Measurements from ENCODE around the gene IGFBP5. TPM values are rescaled to one million over a fixed set of nuclear protein-coding genes. Genes with fewer than 3 reads are reported as not detected.

Gene IGFBP5
- polyA plus RNA-seq, 1 of the 3 experiments (the other 2 are of a cell fraction), result 323 TPM

- 100% methylated on average over 5 of the region's 6 CpGs for WGBS (ENCODE audit: low lambda C conversion rate)
- ChIA-PET CTCF (interaction anchor here (0.6 to 24.7 kb wide), 3 partner anchors 138 to 1146 kb away, joined by 3 to 614 read pairs (median 5); no protein-coding TSS in a partner anchor), POLR2A (interaction anchor here (0.9 kb wide), 1 partner anchor 16 kb away, joined by 3 read pairs; no protein-coding TSS in a partner anchor)
- Histone ChIP-seq H4K20me1 (ENCODE audit: insufficient read depth) (0 out of 2 replicates have a peak, but pooled peaks cover 7% of the 10 kb centered on the region), H3K36me3 (replicated peaks in 1 of 2; ENCODE audit: control insufficient read depth in 1 of 2, insufficient read depth in 2 of 2, low read length in 1 of 2) (peaks cover 14 to 53% of the 10 kb centered on the region in 2 experiments), H3K9ac (no peak overlapping the region), H3K4me2 (no peak overlapping the region), H3K27ac (ENCODE audit: low read depth in 2 of 2, low read length in 1 of 2) (no peak overlapping the region), H3K9me3 (no peaks in the 10 kb centered on the region), H3K4me1 (ENCODE audit: control insufficient read depth in 1 of 2, insufficient read depth in 2 of 2, low read depth in 1 of 2, low read length in 1 of 2) (peaks cover 5 to 22% of the 10 kb centered on the region in 2 experiments), H3K27me3 (ENCODE audit: insufficient read depth) (no peaks in the 10 kb centered on the region), H3K4me3 (ENCODE audit: low read depth in 2 of 2, low read length in 1 of 2) (no peak overlapping the region), H3K79me2 (ENCODE audit: insufficient read depth) (peaks cover 35% of the 10 kb centered on the region; the same call in 1 of the 2 replicates), H3K9me2 (no peaks in the 10 kb centered on the region), H3F3A (replicated peaks; ENCODE audit: insufficient read depth) (no peaks in the 10 kb centered on the region), H2AFZ (ENCODE audit: low read depth) (no peak overlapping the region)
- TF ChIP-seq FOSL2 (IDR thresholded peaks at IDR 0.05; ENCODE audit: borderline replicate concordance, low read depth) (no peak), NRF1 (IDR thresholded peaks at IDR 0.05; ENCODE audit: low read depth, low read length) (no peak), EP300 (IDR thresholded peaks at IDR 0.05; ENCODE audit: borderline replicate concordance in 1 of 2, low read depth in 1 of 2, low read length in 1 of 2) (no peak), TEAD4 (IDR thresholded peaks at IDR 0.05; ENCODE audit: borderline replicate concordance, insufficient read depth) (no peak), RXRA (IDR thresholded peaks at IDR 0.05; ENCODE audit: borderline replicate concordance, low read depth) (no peak)
- DNase-seq, result no peak
These were observed 36.1 kb downstream of the IGFBP5 start for GRCh38 chr2:216659276-216659675.

GRCh38 chr2:216658757-216659156 lies 36.6 kb downstream of the IGFBP5 start:
- Histone ChIP-seq H3K9me2 (no peaks in the 10 kb centered on the region), H3K27ac (ENCODE audit: low read depth in 2 of 2, low read length in 1 of 2) (no peak overlapping the region), H3K4me2 (no peak overlapping the region), H3K4me3 (ENCODE audit: low read depth in 2 of 2, low read length in 1 of 2) (no peak overlapping the region), H4K20me1 (ENCODE audit: insufficient read depth) (peaks cover 8% of the 10 kb centered on the region; the same call in 1 of the 2 replicates), H3K9ac (no peak overlapping the region), H3K27me3 (ENCODE audit: insufficient read depth) (no peaks in the 10 kb centered on the region), H2AFZ (ENCODE audit: low read depth) (no peak overlapping the region), H3K9me3 (no peaks in the 10 kb centered on the region), H3K79me2 (ENCODE audit: insufficient read depth) (peaks cover 40% of the 10 kb centered on the region; the same call in 1 of the 2 replicates), H3F3A (replicated peaks; ENCODE audit: insufficient read depth) (no peaks in the 10 kb centered on the region), H3K36me3 (replicated peaks in 1 of 2; ENCODE audit: control insufficient read depth in 1 of 2, insufficient read depth in 2 of 2, low read length in 1 of 2) (peaks cover 14 to 48% of the 10 kb centered on the region in 2 experiments), H3K4me1 (ENCODE audit: control insufficient read depth in 1 of 2, insufficient read depth in 2 of 2, low read depth in 1 of 2, low read length in 1 of 2) (peaks cover 9 to 22% of the 10 kb centered on the region in 2 experiments)
- ChIA-PET POLR2A (no interaction called here), CTCF (interaction anchor here (0.6 to 24.7 kb wide), 4 partner anchors 7 to 1145 kb away, joined by 3 to 614 read pairs (median 42); partner anchors contain the start of gene IGFBP2)
- WGBS (ENCODE audit: low lambda C conversion rate), result 96% methylated on average over 6 of the region's 6 CpGs
- TF ChIP-seq MEF2A (IDR thresholded peaks at IDR 0.05; ENCODE audit: borderline replicate concordance, low read depth), result no peak
- TF ChIP-seq REST (IDR thresholded peaks at IDR 0.05; ENCODE audit: low read depth, low read length), result no peak
- no peak for TF ChIP-seq MAX (IDR thresholded peaks at IDR 0.05; ENCODE audit: low read depth)
- no peak for TF ChIP-seq EZH2phosphoT487 (IDR thresholded peaks at IDR 0.05; ENCODE audit: borderline replicate concordance, low read depth)
- no peak for TF ChIP-seq POLR2AphosphoS5 (IDR thresholded peaks at IDR 0.05; ENCODE audit: low read depth, low read length)
- TF ChIP-seq PBX3 (IDR thresholded peaks at IDR 0.05), result no peak
- no peak for TF ChIP-seq FOXJ3 (CRISPR knock-in tag; IDR thresholded peaks at IDR 0.05)
- no peak for TF ChIP-seq GABPA (IDR thresholded peaks at IDR 0.05; ENCODE audit: low read depth)
- TF ChIP-seq FOSL2 (IDR thresholded peaks at IDR 0.05; ENCODE audit: borderline replicate concordance, low read depth), result no peak
- TF ChIP-seq RXRA (IDR thresholded peaks at IDR 0.05; ENCODE audit: borderline replicate concordance, low read depth), result no peak
- no peak for TF ChIP-seq CHD2 (IDR thresholded peaks at IDR 0.05; ENCODE audit: low read length, partially characterized antibody)
- no peak for TF ChIP-seq USF2 (IDR thresholded peaks at IDR 0.05; ENCODE audit: borderline replicate concordance, low read depth, low read length)
- no peak for TF ChIP-seq EP300 (IDR thresholded peaks at IDR 0.05; ENCODE audit: borderline replicate concordance in 1 of 2, low read depth in 1 of 2, low read length in 1 of 2)
- TF ChIP-seq TCF12 (IDR thresholded peaks at IDR 0.05), result no peak
- no peak for TF ChIP-seq ELF1 (IDR thresholded peaks at IDR 0.05)
- no peak for TF ChIP-seq NRF1 (IDR thresholded peaks at IDR 0.05; ENCODE audit: low read depth, low read length)
- TF ChIP-seq IRF3 (IDR thresholded peaks at IDR 0.05; ENCODE audit: low read depth, low read length), result no peak
- TF ChIP-seq SIN3A (IDR thresholded peaks at IDR 0.05; ENCODE audit: borderline replicate concordance, low read depth, low read length), result no peak
- TF ChIP-seq FOXM1 (IDR thresholded peaks at IDR 0.05; ENCODE audit: low read depth), result no peak
- no peak for DNase-seq
